HG02763 (cell line): ENCODE results near the gene FBXO8.
"Not testable (repeated sequence)": the region's sequence is repeated elsewhere in the genome, so short reads cannot be mapped to it uniquely, and the experiment has no call there.

Experiments
- ATAC-seq: cut with Tn5 transposase; IDR thresholded peaks from one replicate; pipeline ENCODE4 v1.9.1; 2021; ENCODE audit warnings: mild to moderate bottlenecking, moderate library complexity; ENCODE audit not compliant: unreplicated experiment

The FBXO8 gene

GRCh38 chr4:174283507-174284471 is at the start of gene FBXO8, which contains the start of gene CEP44:
Gene FBXO8, minus strand, starts transcription at chr4:174283667. Its CDS starts 20,575 bp downstream, at chr4:174263092.
Gene CEP44, plus strand, starts transcription at chr4:174283911. Its CDS starts 15,211 bp downstream, at chr4:174299122.
- ATAC-seq = peak; percentile 64

GRCh38 chr4:174332741-174333493 is 49.5 kb upstream of the FBXO8 start:
- ATAC-seq = no peak

GRCh38 chr4:174324725-174325124 is 41.3 kb upstream of the FBXO8 start:
- ATAC-seq = no peak

GRCh38 chr4:174324236-174324635 is 40.8 kb upstream of the FBXO8 start:
- ATAC-seq = no peak

GRCh38 chr4:174320494-174321199 is 37.2 kb upstream of the FBXO8 start:
- no peak for ATAC-seq

GRCh38 chr4:174318829-174319764 is 35.6 kb upstream of the FBXO8 start:
- ATAC-seq = no peak

- no peak for ATAC-seq
Observed at GRCh38 chr4:174317531-174317930, 34.1 kb upstream of the FBXO8 start.

- ATAC-seq = no peak
Observed at GRCh38 chr4:174316954-174317353, 33.5 kb upstream of the FBXO8 start.

GRCh38 chr4:174316546-174316945 is 33.1 kb upstream of the FBXO8 start:
- no peak for ATAC-seq

- no peak for ATAC-seq
Observed at GRCh38 chr4:174314770-174315169, 31.3 kb upstream of the FBXO8 start.

- ATAC-seq = no peak
Observed at GRCh38 chr4:174314274-174314673, 30.8 kb upstream of the FBXO8 start.

- no peak for ATAC-seq
Observed at GRCh38 chr4:174312993-174313392, 29.5 kb upstream of the FBXO8 start.

GRCh38 chr4:174307694-174308093 is 24.2 kb upstream of the FBXO8 start:
- ATAC-seq = no peak

- no peak for ATAC-seq
Observed at GRCh38 chr4:174305961-174306360, 22.5 kb upstream of the FBXO8 start.

GRCh38 chr4:174304664-174305063 is 21.2 kb upstream of the FBXO8 start:
- ATAC-seq = no peak

- ATAC-seq = no peak
Observed at GRCh38 chr4:174303687-174304086, 20.2 kb upstream of the FBXO8 start.

- not testable (repeated sequence) for ATAC-seq
Observed at GRCh38 chr4:174295142-174295541, 11.7 kb upstream of the FBXO8 start.

GRCh38 chr4:174294641-174295040 is 11.2 kb upstream of the FBXO8 start:
- not testable (repeated sequence) for ATAC-seq

- ATAC-seq = no peak
Observed at GRCh38 chr4:174292473-174292872, 9.0 kb upstream of the FBXO8 start.

GRCh38 chr4:174286870-174287269 is 3.4 kb upstream of the FBXO8 start:
- ATAC-seq = no peak
